RPMI8226 (cell line): ENCODE results near the gene PIEZO1.

Experiments used
- DNase-seq: peaks from one replicate; pipeline ENCODE4 v3.0.0-alpha.2; 2015

The PIEZO1 gene

DNA sequence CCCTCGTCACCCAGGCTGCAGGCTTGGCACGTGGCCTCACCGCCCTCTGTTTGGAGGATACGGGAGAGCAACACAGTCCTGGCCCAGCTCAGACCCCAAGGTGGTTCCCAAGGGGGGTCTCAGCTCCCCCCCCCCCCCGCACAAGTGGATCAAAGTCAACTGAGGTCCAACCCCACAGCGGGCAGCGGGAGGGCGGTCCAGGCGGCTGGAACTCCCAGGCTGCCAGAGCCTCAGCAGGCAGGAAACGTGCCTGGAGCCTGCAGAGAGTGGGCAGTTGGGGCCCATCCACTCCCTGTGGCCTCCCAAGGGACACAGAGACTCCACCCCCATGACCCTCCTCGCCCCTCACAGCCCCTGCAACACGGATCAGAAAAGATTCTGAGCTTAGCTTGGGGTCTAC, 36.7 kb downstream of the PIEZO1 start:
- DNase-seq, result no peak

DNA sequence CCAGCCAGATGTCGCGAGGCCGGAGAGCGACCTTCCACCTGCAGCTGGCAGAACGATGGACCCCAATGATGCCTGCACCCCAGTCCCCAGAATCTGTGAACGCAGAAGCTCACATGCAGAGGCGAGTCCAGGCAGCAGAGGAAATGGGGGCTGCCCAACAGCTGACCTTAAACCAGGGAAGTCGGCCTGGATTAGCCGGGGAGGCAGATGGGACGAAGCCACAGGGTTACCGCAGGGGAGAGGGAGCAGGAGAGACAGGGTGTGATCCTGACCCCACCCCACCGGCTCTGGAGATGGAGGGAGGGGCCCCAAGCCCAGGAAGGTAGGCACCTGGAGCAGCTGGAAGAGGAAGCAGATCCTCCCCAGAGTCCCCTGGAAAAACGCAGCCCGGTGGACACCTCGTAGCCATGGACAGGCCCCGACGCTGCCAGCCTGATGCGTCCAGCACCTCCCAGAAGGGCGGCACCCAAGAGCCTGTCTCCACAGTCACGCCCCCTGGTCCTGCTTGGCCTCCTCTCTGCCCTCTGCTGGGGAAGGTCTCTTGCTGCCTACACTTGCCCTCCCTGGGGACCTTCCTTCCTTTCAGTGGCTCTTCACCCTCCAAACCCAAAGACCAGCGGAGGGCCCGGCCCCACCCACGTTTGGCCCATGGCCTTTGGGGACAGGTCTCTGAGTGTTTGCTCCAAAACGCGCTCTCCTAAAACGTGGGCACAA, 37.3 kb downstream of the PIEZO1 start:
- DNase-seq, result peak; percentile 67

DNA sequence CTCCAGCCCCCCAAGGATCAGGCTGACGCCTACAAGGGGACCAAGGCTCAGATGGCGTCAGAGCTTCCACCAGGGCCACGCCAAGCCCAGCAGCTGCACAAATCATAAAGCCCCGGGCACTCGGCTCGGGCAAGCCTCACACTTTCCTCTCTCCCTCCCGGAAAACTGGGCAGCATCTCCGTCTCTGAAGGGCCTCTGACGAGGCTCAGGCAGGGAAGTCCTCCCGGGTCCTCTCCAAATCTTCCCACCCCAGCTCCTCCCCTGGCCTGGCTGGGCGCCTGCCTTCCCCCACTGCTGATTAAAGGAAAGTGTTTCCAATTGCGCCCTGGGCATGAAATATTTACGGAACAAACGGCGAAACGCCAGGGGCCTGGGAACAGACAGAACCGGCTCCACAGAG, 38.5 kb downstream of the PIEZO1 start:
- DNase-seq, result no peak

DNA sequence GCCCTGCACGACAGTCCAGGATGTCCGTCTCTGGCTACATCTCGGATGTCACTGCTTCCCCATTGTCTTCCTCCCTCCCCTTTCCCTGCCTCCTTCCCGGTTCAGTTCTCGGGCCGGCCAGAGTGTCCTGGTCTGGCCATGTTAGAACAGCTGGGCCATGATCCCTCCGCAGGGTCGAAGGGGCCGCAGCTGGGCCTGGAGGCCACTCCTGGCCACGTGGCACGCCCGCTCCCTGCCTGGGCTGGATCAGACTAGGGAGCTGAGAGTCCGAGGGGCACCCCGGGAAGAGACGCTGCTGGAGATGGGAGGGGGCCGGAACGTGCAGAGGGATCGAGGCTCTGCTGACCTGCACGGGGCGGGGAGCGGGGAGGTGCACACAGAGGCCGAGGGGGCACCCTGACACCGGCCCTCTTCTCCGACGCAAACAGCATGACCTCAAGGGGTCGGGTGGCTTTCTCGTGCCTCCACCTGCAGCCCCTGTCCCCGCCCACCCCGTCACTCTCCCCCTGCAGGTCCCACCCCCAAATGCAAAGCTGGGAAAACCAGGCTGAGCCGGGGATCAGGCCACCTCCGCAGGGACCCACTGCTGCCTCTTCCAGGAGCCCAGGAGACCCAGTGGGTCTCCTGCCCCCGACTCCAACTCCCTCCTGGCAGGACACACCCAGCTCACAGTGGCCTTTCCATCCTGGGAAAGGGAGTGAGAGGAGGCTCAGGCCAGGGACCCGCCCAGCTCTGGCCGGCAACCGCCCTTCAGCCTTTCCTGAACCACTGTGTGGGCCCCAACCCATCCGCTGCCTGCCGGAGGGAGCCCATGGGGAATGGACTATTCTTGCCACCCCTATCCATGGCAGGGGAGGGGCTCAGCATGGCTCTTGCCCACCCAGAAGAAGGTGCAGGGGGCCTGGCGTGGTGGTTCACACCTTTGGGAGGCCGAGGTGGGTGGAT, 40.2 kb downstream of the PIEZO1 start:
- DNase-seq, result no peak

DNA sequence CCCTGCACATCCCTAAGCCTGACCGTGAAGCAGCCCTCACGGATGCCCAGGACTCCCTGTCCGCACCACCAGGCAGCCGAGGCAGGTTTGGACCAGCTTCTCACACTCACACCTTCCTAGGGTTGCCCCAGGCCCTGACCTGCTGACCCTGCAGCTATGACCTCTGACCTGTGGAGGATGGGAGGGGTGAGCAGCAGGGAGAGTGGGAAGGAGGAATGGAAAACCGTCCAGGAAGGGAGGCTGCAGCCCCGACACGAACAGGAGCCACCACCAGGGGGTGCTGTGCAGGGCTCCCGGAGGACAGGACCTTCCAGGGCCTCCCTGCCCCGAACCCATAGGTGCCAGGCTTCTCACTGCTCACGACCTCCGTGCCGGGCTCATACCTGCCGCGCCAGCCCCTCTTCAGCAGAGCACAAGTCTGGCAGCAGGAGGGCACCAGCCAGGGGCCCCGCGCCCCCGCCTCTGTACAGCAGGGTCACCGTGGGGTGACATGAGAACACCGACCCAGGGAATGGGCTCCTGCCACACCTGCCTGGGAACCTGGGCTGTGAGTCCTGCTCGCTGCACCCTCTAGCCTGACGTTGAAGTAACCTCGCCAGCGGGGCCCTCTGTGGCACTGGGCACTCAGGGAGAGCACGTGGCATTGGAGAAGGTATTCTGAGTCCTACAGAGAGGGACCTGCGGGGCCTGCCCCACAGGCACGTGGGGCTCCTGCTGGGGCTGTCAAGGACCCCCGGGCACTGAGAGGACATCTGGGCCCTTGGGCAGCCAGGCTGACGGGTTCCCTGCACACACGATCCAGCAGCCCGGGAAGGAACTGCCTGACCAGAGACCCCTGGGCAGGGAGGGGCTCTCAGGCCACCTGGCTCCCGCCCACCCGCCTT, 41.1 kb downstream of the PIEZO1 start:
- DNase-seq, result peak; percentile 46

DNA sequence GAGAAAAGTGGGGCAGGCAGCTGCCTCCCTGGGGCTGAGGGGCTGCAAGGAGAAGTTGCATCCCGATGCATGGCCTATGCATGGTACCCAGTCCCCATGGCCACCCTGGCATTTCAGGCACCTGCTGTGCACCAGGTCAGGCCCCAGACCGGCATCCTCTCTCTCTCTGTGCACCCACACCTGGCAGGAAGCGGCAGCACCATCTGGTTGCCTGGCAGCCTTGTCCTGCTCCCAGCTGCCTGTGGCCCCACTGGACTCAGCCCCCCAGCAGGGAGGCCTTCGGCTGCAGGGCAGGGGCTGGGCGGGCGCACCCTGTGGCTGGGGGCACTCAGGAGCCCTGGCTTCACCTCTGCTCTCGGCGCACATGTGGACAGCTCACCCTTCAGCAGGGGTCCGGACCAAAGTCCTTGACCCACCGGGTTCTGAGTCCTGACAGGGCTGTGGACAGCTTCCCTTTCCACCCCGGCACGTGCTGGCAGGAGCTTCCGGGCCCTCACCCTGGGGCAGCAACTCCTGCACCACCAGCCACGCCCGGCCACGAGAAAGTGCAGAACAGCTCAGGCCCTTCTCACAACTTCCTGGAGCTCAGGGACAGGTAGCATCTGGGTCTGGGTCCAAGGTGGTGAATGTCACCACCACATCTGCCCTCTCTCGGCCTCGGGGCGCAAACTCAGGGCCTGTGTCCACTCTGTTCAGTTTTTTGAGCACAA, 42.0 kb downstream of the PIEZO1 start:
- no peak for DNase-seq

DNA sequence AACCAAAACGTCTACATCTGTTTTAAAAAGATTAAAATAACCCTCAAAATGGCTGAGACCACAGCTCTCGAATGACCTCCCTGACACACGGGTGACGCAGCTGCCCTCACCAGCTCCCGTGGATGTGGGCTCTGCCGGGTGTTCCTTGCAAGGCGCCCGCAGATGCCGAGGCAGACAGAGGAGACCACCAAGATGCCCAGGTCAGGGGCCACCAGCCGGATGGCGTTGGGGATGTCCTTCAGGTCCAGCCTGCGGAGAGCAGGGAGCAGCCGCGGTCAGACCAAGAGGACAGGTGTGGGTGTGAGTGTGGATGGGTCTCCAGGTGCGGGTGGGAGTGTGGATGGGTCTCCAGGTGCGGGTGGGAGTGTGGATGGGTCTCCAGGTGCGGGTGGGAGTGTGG, 43.7 kb downstream of the PIEZO1 start:
- DNase-seq, result no peak

DNA sequence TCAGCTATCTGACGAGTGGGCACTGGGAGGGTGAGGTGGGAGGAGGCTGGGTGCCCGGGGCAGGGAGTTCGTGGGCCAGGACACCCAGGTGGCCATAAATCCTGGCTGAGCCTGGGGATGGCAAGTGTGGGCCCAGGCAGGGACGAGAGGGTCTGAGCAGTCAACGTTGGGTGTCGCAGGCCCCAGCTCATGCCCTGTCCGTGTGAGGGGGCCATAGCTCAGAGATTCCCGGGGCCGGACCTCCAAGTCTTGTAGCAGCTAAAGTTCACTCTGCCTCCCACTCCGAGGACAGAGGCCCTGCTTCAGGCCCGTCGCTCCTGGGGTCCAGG, 44.3 kb downstream of the PIEZO1 start:
- no peak for DNase-seq

DNA sequence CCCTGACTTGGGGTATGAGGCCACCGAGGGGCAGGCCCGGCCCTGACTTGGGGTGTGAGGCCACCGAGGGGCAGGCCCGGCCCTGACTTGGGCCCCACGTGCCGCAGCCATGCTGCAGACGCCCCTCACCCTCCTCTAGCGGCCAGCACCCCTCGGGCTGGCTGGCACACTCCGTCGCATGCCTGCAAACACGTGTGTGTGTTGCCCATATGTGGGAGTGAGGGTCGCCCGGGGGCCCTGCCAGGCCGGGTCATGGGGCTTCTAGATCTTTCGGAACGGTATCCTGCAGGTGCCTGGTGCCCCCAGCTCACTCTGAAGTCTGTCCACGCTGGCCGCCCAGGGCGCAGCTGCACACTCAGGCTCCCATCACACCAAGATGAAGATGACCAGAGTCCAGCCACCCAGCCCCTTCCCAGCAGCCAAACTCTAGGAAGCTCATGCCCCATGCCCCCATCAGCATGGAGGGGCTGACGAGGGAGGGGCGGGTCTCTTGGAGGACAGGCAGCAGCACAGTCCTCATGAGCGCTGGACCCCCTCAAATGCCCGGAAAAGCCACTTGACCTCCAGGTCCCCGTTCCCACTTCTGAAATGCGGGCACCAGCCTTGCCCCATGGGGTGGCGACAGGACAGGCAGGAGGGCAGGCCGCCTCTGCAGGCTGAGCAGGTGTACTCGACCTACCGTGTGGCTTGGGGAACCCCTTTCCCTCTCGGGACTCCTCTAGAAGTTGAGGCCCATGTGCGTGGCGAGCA, 44.9 kb downstream of the PIEZO1 start:
- DNase-seq, result no peak

DNA sequence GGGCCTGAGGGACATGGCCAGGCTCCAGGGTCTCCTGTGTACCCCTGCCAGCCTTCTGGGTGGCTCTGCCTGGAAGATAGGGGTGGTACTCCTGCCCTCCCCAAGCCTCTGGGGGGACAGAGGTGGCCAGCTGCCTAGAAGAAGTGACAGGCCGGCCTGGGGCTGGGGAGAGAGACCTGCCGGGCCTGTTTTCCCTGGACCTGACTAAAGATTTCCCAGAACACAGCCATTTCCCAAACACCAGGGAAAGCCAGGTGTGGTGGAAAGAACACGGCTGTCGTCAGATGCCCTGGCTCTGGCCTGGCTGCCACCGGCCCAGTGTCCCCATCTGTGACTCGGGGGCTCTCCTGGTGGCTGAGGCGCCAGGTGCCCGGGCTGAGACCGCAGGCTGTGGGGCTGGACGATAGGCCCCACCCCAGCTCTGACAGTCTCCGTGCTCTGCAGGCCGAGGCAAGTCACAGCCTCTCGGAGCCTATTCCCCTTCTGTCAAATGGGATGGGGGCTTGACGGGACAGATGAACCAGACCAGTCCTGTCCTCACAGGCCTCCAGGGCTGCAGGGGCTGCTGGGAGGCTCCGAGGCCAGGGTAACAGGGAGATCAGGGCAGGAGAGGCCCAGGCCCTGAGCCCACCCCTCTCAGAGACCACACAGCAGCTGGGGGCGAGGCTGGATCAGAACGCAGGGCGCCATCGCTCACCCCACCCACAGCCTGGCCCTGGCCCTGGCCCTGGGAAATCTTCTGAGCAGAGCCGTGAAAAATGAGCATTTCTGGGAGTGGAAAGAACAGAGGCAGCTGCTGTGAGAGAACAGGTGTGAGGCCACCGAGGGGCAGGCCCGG, 45.7 kb downstream of the PIEZO1 start:
- no peak for DNase-seq

DNA sequence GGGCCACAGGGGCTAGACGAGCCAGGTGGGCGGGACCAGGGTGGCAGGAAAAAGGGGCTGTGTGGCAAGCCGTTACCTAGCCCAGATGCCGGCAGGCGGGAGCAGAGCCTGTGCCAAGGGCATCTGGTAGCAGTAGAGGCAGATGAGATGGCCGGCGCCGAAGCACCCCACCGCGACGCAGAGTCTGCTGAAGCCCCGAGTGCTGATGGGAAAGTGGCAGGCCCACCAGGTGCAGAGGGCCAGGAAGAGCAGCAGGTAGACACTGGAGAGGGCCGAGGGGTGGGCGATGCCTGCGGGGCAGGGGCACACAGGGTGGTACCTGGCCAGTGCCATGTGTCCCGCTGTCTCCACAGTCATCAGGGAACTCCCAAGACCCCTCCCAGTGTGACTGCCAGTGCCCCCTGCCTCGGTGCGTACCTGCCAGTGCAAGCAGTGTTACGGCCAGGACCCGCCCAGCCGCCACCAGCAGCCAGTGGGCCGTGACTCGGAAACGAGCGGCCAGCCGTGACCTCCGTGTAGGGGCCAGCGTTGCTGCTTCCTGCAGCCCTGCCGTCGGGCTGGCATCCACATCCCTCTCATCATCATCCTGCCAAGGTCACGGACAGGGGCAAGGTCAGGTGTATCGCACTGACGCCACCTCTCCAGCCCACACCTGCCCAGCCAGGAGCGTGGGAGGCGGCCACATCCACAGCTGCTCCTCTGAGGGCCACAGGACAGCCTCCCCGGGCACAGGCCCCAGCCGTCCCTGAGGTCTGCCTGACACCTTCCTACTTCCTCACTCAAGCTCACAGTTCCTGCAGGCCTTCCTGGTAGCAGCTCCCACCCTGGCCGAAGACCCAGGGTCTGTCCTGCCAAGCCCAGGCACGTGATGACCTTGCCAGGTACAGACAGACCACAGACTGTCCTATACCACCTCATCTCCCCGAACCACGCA, 46.6 kb downstream of the PIEZO1 start:
- DNase-seq, result no peak

DNA sequence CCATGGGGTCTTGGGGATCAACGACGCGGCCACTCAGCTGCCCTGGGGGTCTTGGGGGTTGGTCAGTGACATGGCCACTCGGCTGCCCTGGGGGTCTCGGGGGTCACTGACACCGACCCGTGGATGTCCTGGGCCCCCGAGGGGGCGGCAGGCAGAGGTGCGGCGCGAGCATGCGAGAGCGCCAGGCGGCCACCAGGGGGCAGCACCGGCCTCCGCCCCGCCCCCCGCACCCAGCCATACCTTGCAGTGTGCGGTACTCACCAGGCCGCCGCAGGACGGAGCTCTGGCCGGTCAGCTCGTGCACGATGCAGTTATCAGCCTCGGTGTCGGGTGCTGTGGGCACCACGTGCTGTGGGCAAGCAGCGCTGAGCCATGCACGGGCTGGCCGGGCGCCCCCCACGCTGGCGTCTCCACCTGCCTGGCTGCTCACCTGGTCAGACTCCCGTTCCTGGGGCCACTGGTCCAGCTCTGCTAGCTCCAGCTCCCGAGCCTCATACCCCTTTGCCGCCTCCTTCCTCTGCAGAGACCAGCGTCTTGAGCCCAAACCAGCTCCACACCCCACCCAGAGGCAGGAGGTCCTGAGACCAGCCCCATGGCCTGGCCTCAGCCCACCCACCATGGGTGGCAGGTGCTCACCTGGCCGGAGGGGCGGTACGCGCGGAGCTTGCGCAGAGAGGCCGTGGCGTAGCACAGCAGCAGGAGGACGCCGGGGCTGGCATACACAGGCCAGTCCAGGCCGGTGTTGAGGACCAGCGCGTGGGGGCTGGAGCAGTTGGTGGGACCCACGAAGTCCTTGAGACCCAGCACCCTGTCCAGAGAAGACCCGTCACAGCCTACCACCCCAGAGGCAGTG, 47.5 kb downstream of the PIEZO1 start:
- no peak for DNase-seq

DNA sequence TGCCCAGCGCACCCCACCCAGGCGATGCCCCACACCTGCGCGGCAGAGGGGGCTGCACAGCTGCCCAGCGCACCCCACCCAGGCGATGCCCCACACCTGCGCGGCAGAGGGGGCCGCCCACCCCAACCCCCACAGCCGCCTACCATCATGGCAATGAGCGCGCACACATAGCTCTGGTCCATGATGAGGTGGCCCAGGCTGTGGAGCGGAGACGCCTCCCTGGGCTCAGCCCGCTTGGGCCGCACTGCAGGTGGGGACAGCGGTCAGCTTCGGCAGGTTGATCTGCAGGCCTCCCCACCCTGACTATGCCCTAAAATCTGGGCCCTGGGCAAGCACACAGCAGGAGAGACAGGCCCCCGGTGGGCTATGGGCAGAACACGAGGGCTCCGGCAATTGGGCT, 48.5 kb downstream of the PIEZO1 start:
- no peak for DNase-seq

DNA sequence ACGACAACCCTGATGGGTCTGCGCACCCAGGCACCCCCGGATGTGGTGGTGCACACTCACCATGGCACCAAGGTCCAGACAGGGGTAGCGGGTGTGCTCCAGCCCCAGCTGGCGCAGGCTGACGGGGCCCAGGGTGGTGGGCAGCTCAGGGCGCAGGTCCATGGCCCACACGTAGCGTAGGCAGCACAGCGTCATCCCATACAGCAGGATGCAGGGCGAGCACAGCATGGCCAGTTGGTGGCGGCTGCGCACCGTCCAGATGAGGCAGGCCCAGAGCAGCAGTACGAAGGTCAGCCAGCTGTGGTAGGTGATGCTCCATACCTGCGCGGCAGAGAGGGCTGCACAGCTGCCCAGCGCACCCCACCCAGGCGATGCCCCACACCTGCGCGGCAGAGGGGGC, 48.9 kb downstream of the PIEZO1 start:
- no peak for DNase-seq

DNA sequence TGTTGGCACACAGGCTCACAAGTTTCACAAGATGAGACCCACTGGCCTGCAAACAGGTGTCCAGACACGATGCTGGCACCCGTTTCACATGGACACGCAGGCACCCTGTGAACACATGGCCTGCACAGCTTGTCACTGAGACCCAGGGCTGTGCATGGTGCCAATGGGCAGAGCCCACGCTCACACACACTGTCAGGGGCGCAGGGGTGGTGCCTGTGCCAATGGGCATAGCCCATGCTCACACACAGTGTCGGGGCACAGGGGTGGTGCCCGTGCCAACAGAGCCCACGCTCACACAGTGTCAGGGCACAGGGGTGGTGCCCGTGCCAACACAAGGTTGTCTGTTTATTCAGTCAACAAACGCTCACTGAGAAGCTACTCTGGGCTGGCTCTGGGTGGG, 49.4 kb downstream of the PIEZO1 start:
- no peak for DNase-seq

DNA sequence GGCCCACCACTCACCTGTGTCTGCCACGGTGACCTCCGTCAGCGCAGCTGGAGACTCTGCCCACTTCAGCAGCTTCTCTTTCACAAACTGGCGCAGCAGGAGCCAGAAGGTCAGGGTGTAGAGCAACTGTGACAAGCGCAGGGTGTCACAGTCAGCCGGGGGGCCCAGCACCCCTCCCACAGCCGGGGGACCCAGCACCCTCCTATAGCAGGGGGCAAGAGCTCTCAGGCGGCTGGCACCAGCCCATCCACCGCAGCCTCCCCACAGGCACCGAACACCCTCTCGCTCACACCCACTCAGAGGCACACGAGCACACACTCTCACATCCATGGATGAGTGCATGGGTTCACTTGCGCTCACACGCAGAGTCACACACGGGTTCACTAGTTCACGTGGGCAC, 49.9 kb downstream of the PIEZO1 start:
- no peak for DNase-seq

DNA sequence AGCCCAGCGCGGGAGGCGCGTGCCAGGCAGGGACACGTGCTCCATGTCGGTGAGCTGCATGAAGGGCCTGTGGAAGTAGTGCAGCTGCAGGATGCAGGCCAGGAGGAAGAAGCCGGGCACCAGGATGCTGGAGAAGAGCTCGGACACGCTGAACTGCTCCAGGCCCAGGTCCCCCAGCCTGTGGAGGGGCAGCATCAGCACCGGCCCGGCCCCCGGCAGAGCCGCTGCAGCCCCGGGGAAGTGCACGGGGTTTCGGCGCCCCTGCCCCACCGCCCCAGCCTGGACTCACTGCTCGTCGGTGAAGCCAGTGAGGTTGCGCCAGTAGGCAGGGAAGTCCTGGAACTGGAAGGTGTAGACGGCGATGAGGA, 50.7 kb downstream of the PIEZO1 start:
- no peak for DNase-seq

DNA sequence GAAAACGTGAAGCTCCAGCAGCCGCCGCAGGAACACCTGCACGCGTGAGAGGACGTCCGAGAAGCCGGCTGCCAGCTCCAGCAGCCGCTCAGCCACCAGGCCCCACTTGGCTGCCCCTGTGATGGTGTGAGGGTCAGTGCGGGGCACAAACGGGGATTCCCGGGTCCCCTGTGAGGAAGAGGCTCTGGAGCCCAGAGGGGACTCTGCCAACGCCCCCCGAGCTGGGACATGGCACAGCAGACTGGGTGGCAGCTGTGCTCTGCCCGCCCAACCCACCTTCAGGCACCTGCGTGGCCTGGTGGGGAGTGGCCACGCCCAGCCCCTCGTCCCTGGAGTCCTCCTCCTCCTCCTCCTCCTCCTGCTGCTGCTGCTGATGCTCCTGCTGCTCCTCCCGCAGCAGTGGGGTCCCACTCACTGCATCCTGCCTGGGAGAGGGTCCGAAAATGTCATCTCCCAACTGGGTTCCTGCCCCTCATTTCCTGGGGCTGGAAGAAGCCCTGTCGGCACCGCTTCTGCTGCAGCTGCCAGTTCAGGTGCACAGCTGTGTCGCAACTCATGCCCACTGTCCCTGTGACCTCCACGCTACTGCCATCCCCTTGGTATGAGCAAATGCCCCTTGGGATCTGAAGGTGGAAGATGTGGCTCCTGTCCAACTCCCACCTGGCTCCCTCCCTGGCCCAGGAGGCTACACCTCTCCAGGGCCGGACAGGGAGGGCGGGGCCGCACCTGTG, 51.2 kb downstream of the PIEZO1 start:
- DNase-seq, result no peak
